ENCODE measurements around the gene EXOC4.
A peak's percentile ranks its signal among the peaks of the same experiment; 100 is the strongest.

EXOC4 gene

DNA sequence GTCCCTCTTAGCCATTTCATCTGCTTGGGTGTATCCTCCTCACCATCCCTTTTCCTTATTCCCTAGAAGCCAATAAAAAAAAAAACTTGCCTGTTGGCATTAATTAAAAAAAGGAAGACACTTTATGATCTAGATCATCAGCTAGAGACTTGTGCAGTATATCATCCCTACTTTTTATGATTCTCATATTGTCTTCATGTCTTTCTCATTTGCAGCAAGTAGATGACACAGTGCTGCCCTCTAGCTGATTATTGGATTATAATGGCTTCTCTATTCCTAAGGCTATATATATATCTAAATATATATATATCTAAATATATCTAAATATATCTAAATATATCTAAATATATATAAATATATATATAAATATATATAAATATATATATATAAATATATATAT, 601.9 kb downstream of the EXOC4 start:
- Histone ChIP-seq H3K9ac (ENCODE audit: low read depth, low read length, poor library complexity, severe bottlenecking) (no peak overlapping the region), H3F3A (ENCODE audit: low read depth) (no peaks in the 10 kb centered on the region), H3K9me2 (replicated peaks; ENCODE audit: low read depth, low read length) (no peaks in the 10 kb centered on the region), H3K4me3 (ENCODE audit: low read length, poor library complexity, severe bottlenecking) (no peak overlapping the region), H3K4me1 (ENCODE audit: insufficient read depth, low read length, poor library complexity, severe bottlenecking) (peaks cover 19% of the 10 kb centered on the region), H3K4me2 (ENCODE audit: low read depth, low read length, poor library complexity, severe bottlenecking) (no peak overlapping the region), H2AFZ (ENCODE audit: low read length) (no peak overlapping the region), H3K27me3 (ENCODE audit: insufficient read depth, low read length, poor library complexity, severe bottlenecking) (no peaks in the 10 kb centered on the region), H3K36me3 (ENCODE audit: insufficient read depth, low read length) (no peaks in the 10 kb centered on the region; the same call in 1 of the 2 replicates), H3K9me3 (ENCODE audit: insufficient read depth, low read depth, low read length) (no peaks in the 10 kb centered on the region), H4K20me1 (ENCODE audit: insufficient read depth, low read length, poor library complexity, severe bottlenecking) (no peaks in the 10 kb centered on the region), H3K79me2 (ENCODE audit: insufficient read depth, low read length) (no peaks in the 10 kb centered on the region)
- TF ChIP-seq, protein P1, sequence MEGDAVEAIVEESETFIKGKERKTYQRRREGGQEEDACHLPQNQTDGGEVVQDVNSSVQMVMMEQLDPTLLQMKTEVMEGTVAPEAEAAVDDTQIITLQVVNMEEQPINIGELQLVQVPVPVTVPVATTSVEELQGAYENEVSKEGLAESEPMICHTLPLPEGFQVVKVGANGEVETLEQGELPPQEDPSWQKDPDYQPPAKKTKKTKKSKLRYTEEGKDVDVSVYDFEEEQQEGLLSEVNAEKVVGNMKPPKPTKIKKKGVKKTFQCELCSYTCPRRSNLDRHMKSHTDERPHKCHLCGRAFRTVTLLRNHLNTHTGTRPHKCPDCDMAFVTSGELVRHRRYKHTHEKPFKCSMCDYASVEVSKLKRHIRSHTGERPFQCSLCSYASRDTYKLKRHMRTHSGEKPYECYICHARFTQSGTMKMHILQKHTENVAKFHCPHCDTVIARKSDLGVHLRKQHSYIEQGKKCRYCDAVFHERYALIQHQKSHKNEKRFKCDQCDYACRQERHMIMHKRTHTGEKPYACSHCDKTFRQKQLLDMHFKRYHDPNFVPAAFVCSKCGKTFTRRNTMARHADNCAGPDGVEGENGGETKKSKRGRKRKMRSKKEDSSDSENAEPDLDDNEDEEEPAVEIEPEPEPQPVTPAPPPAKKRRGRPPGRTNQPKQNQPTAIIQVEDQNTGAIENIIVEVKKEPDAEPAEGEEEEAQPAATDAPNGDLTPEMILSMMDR (conservative IDR thresholded peaks at IDR 0.05; ENCODE audit: low read length): peak; percentile 54; the same call in 1 of the 2 replicates
- TF ChIP-seq EZH2phosphoT487 (IDR thresholded peaks at IDR 0.05; ENCODE audit: borderline replicate concordance): no peak

DNA sequence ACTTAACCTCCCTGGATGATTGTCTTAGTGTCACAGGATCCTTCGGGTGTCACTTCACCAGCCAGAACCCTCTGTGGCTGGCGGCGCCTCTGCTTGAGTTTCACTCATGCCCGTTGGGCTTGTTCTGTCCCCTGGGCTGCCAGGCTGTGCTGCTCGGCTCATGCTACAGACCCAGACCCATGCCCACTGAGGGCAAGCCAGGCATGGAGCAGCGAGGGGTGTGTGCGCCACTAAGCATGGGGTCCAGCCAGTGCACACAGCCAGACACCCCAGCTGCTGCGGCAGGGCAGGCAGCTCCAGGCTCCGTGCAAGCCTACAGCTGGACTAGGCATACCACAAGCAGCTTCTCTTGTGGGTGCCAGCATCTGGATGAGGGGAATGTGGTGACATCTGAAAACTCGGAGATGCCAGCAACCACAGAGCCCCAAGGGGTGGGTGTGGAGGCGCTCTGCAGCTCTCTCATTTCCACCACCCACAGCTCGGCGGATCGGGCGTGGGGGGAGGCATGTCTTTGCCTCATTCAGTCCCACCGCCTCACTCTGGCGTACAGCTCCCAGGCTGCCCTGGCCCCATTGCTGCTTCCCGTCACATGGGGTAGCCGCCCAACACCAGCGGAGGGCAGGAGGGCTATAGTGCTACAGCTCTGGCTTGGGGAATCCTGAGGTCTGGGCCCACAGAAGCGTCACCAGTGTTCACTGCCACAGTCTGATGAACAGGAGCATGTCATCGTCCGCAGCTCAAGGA, 604.7 kb downstream of the EXOC4 start:
- Histone ChIP-seq H3K79me2 (ENCODE audit: insufficient read depth, low read length) (no peaks in the 10 kb centered on the region), H3K9me2 (replicated peaks; ENCODE audit: low read depth, low read length) (no peaks in the 10 kb centered on the region), H3K36me3 (ENCODE audit: insufficient read depth, low read length) (no peaks in the 10 kb centered on the region; the same call in 1 of the 2 replicates), H3K9me3 (ENCODE audit: insufficient read depth, low read depth, low read length) (no peaks in the 10 kb centered on the region), H3K27me3 (ENCODE audit: insufficient read depth, low read length, poor library complexity, severe bottlenecking) (no peaks in the 10 kb centered on the region), H3K4me1 (ENCODE audit: insufficient read depth, low read length, poor library complexity, severe bottlenecking) (peaks cover 19% of the 10 kb centered on the region), H3F3A (ENCODE audit: low read depth) (no peaks in the 10 kb centered on the region), H3K4me2 (ENCODE audit: low read depth, low read length, poor library complexity, severe bottlenecking) (no peak overlapping the region), H2AFZ (ENCODE audit: low read length) (no peak overlapping the region), H3K9ac (ENCODE audit: low read depth, low read length, poor library complexity, severe bottlenecking) (no peak overlapping the region), H3K4me3 (ENCODE audit: low read length, poor library complexity, severe bottlenecking) (no peak overlapping the region), H4K20me1 (ENCODE audit: insufficient read depth, low read length, poor library complexity, severe bottlenecking) (no peaks in the 10 kb centered on the region)
- no peak for TF ChIP-seq EZH2phosphoT487 (IDR thresholded peaks at IDR 0.05; ENCODE audit: borderline replicate concordance)
- TF ChIP-seq, protein P1 (conservative IDR thresholded peaks at IDR 0.05; ENCODE audit: low read length): no peak

DNA sequence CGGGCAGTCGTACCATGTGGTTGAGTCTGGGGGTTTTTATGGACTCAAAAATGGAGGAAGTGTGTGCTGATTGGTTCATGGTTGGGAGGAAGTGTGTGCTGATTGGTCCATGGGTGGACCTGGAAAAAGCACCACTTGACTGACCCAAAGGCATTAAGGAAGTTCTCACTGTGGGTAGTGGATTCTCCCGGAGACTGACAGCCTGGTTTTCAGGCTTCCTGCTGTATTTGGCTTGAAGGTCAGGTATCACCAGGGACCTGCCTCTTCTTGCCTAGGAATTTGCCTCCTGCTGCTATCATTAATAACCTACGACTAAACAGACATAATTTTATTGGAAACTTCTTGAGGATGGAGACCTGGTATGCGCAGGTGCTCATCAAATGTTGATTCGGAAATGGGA, 605.4 kb downstream of the EXOC4 start:
- H3K4me1 ChIP-seq (ENCODE audit: insufficient read depth, low read length, poor library complexity, severe bottlenecking): peaks cover 13% of the 10 kb centered on the region
- no peaks in the 10 kb centered on the region for H3K9me3 ChIP-seq (ENCODE audit: insufficient read depth, low read depth, low read length)
- H4K20me1 ChIP-seq (ENCODE audit: insufficient read depth, low read length, poor library complexity, severe bottlenecking): no peaks in the 10 kb centered on the region
- H3K27me3 ChIP-seq (ENCODE audit: insufficient read depth, low read length, poor library complexity, severe bottlenecking): no peaks in the 10 kb centered on the region
- H3K9ac ChIP-seq (ENCODE audit: low read depth, low read length, poor library complexity, severe bottlenecking): no peak overlapping the region
- no peaks in the 10 kb centered on the region; the same call in 1 of the 2 replicates for H3K36me3 ChIP-seq (ENCODE audit: insufficient read depth, low read length)
- H3F3A ChIP-seq (ENCODE audit: low read depth): no peaks in the 10 kb centered on the region
- H3K4me2 ChIP-seq (ENCODE audit: low read depth, low read length, poor library complexity, severe bottlenecking): no peak overlapping the region
- no peak overlapping the region for H3K4me3 ChIP-seq (ENCODE audit: low read length, poor library complexity, severe bottlenecking)
- no peak for TF ChIP-seq EZH2phosphoT487 (IDR thresholded peaks at IDR 0.05; ENCODE audit: borderline replicate concordance)
- TF ChIP-seq, protein P1 (conservative IDR thresholded peaks at IDR 0.05; ENCODE audit: low read length): no peak
- no peaks in the 10 kb centered on the region for H3K79me2 ChIP-seq (ENCODE audit: insufficient read depth, low read length)
- H3K9me2 ChIP-seq (replicated peaks; ENCODE audit: low read depth, low read length): no peaks in the 10 kb centered on the region
- no peak overlapping the region for H2AFZ ChIP-seq (ENCODE audit: low read length)
